ENCODE results near the gene OR3A1.
"Not testable (repeated sequence)": the region's sequence is repeated elsewhere in the genome, so short reads cannot be mapped to it uniquely, and the experiment has no call there.

OR3A1 gene

GRCh38 chr17:3276126-3276525 is 22.0 kb downstream of the OR3A1 start:
- no peak overlapping the region for H3K27ac ChIP-seq
- TF ChIP-seq ZFX (IDR thresholded peaks at IDR 0.05) (no peak), CTCF (conservative IDR thresholded peaks at IDR 0.05) (no peak)

GRCh38 chr17:3271072-3271848 is 26.9 kb downstream of the OR3A1 start:
- no peak overlapping the region for H3K27ac ChIP-seq
- TF ChIP-seq CTCF (conservative IDR thresholded peaks at IDR 0.05) (no peak), ZFX (IDR thresholded peaks at IDR 0.05) (no peak)

GRCh38 chr17:3260600-3260999 is 37.6 kb downstream of the OR3A1 start:
- H3K27ac ChIP-seq: no peak overlapping the region
- no peak for TF ChIP-seq ZFX (IDR thresholded peaks at IDR 0.05)
- TF ChIP-seq CTCF (conservative IDR thresholded peaks at IDR 0.05): no peak

GRCh38 chr17:3260163-3260562 is 38.0 kb downstream of the OR3A1 start:
- H3K27ac ChIP-seq: no peak overlapping the region

GRCh38 chr17:3256575-3256974 is 41.6 kb downstream of the OR3A1 start:
- no peak for TF ChIP-seq CTCF (conservative IDR thresholded peaks at IDR 0.05)
- TF ChIP-seq ZFX (IDR thresholded peaks at IDR 0.05): no peak
- H3K27ac ChIP-seq: no peak overlapping the region

More at GRCh38 chr17:3260163-3260562, 38.0 kb downstream of the OR3A1 start:
- no peak for TF ChIP-seq CTCF (conservative IDR thresholded peaks at IDR 0.05)
- no peak for TF ChIP-seq ZFX (IDR thresholded peaks at IDR 0.05)

- not testable (repeated sequence) for H3K27ac ChIP-seq
Observed at GRCh38 chr17:3249013-3249412, 49.1 kb downstream of the OR3A1 start.

GRCh38 chr17:3244841-3245240 is 53.3 kb downstream of the OR3A1 start:
- not testable (repeated sequence) for H3K27ac ChIP-seq

- not testable (repeated sequence) for H3K27ac ChIP-seq
Observed at GRCh38 chr17:3241044-3241443, 57.1 kb downstream of the OR3A1 start.

All from C4-2B (cell line).